Measurements from ENCODE around the gene TSPAN12. TPM values are rescaled to one million over a fixed set of nuclear protein-coding genes. Genes with fewer than 3 reads are reported as not detected.

Gene TSPAN12
- polyA plus RNA-seq, 2 of the 4 experiments (the other 2 are of a cell fraction) = 0.62 to 0.98 TPM

DNA sequence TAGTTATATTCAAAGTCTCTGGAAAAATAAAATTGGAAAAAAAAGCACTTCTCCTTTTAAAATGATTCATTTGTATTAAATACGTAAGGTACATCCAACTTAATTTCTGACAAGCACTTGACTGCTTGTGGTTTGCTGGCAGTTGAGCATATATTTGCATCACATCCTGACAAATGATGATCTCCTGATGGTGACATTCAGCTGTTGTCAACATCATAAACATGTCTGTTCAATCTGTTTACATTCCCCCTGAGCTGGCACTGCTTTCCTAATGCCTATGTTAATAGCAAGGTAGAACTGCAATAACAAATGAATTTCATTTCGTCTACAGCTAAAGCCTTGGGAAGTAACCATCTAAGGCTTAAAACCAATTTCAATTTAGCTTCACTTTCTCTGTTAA is 24.4 kb downstream of the TSPAN12 start:
- no peak overlapping the region for H3K4me3 ChIP-seq
- TF ChIP-seq HES2 (IDR thresholded peaks at IDR 0.05) (no peak), CEBPB (IDR thresholded peaks at IDR 0.05) (no peak), NR3C1 (IDR thresholded peaks at IDR 0.05) (no peak), ZNF302 (CRISPR knock-in tag; IDR thresholded peaks at IDR 0.05) (no peak), RAD21 (conservative IDR thresholded peaks at IDR 0.05 in 1 of 2, IDR thresholded peaks at IDR 0.05 in 1 of 2) (no peak), MAZ (IDR thresholded peaks at IDR 0.05; ENCODE audit: borderline replicate concordance, low read depth, low read length) (no peak), HDAC2 (IDR thresholded peaks at IDR 0.05) (no peak), NPAS2 (CRISPR knock-in tag; IDR thresholded peaks at IDR 0.05; ENCODE audit: borderline replicate concordance) (no peak), RCOR1 (IDR thresholded peaks at IDR 0.05; ENCODE audit: low read depth, low read length) (no peak), MAFK (IDR thresholded peaks at IDR 0.05; ENCODE audit: partially characterized antibody) (no peak)
- H3K27ac ChIP-seq = no peak overlapping the region
- 40% methylated on average over 2 of the region's 2 CpGs for WGBS (ENCODE audit: missing lambda C conversion rate)
- H3K4me1 ChIP-seq = no peaks in the 10 kb centered on the region
- FAIRE-seq (no peak), ATAC-seq (no peak), DNase-seq (ENCODE audit: low read depth in 1 of 2, low spot score in 1 of 2) (no peak)
- ChIA-PET CTCF (no interaction called here), POLR2A (no interaction called here)
- H3K4me2 ChIP-seq = no peak overlapping the region
- H3K9me3 ChIP-seq = no peaks in the 10 kb centered on the region

DNA sequence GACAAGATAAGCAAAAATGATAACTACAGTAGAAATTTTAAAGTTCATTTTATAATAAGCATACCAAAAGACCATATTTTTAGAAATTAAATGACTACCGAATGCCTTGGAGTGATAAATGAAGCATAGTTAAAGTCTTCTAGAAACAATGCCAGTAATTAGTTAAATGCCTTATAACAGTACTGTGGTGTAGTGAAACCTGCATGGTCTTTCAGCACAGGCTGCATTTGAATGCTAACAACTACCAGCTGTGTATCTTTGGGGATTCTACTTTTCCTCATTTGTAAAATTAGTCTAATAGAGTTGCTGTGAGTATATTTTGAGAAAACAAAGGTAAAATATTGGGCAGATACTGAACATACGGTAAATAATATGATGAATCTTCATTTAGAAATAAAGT is 25.1 kb downstream of the TSPAN12 start:
- Histone ChIP-seq H3K4me3 (no peak overlapping the region), H3K27ac (no peak overlapping the region), H3K4me2 (no peak overlapping the region), H3K9me3 (no peaks in the 10 kb centered on the region), H3K4me1 (no peaks in the 10 kb centered on the region)
- CTCF ChIA-PET = no interaction called here
- no peak for ATAC-seq
- no peak for DNase-seq (ENCODE audit: low read depth in 1 of 2, low spot score in 1 of 2)
- 42% methylated on average over 2 of the region's 2 CpGs for WGBS (ENCODE audit: missing lambda C conversion rate)
- FAIRE-seq = no peak
- POLR2A ChIA-PET = no interaction called here
- TF ChIP-seq ZC3H11A (IDR thresholded peaks at IDR 0.05) (no peak), TP53 (CRISPR knock-in tag; IDR thresholded peaks at IDR 0.05) (no peak), NR3C1 (IDR thresholded peaks at IDR 0.05) (no peak), POLR2A (IDR thresholded peaks at IDR 0.05; ENCODE audit: low read length) (no peak), JUN (IDR thresholded peaks at IDR 0.05) (no peak), KDM5A (IDR thresholded peaks at IDR 0.05) (no peak), FOXS1 (CRISPR knock-in tag; IDR thresholded peaks at IDR 0.05) (no peak), RFX5 (IDR thresholded peaks at IDR 0.05) (no peak), PHF8 (IDR thresholded peaks at IDR 0.05; ENCODE audit: borderline replicate concordance, low read depth) (no peak), JUNB (IDR thresholded peaks at IDR 0.05) (no peak), MYC (IDR thresholded peaks at IDR 0.05; ENCODE audit: borderline replicate concordance, low read length) (no peak), EHMT2 (IDR thresholded peaks at IDR 0.05; ENCODE audit: low read depth) (no peak), MAZ (IDR thresholded peaks at IDR 0.05; ENCODE audit: borderline replicate concordance, low read depth, low read length) (no peak), EP300 (IDR thresholded peaks at IDR 0.05) (no peak), HES2 (IDR thresholded peaks at IDR 0.05) (no peak), HDAC2 (IDR thresholded peaks at IDR 0.05) (no peak), HMGXB4 (CRISPR knock-in tag; IDR thresholded peaks at IDR 0.05; ENCODE audit: borderline replicate concordance) (no peak)
- TF ChIP-seq, protein P1, sequence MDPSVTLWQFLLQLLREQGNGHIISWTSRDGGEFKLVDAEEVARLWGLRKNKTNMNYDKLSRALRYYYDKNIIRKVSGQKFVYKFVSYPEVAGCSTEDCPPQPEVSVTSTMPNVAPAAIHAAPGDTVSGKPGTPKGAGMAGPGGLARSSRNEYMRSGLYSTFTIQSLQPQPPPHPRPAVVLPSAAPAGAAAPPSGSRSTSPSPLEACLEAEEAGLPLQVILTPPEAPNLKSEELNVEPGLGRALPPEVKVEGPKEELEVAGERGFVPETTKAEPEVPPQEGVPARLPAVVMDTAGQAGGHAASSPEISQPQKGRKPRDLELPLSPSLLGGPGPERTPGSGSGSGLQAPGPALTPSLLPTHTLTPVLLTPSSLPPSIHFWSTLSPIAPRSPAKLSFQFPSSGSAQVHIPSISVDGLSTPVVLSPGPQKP (IDR thresholded peaks at IDR 0.05; ENCODE audit: low read depth, low read length) = no peak
- TF ChIP-seq, protein P2, sequence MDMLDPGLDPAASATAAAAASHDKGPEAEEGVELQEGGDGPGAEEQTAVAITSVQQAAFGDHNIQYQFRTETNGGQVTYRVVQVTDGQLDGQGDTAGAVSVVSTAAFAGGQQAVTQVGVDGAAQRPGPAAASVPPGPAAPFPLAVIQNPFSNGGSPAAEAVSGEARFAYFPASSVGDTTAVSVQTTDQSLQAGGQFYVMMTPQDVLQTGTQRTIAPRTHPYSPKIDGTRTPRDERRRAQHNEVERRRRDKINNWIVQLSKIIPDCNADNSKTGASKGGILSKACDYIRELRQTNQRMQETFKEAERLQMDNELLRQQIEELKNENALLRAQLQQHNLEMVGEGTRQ (IDR thresholded peaks at IDR 0.05) = no peak

Measured in A549 (cell line).